Activated CD4-positive, alpha-beta memory T cell treated with anti-CD3 and anti-CD28 coated beads for 36 hours (primary cell): Measurements from ENCODE around the gene TGFA. TPM values are rescaled to one million over a fixed set of nuclear protein-coding genes. Genes with fewer than 3 reads are reported as not detected.

Experiments
- CTCF ChIA-PET: fragments of 350-600 bp; sonication (Branson Sonifier 250); formaldehyde crosslinking; loops from one replicate; lab custom pipeline; 2021; ENCODE audit warnings: antibody characterized with exemption, inconsistent platforms; lab: Charles Lee
- POLR2A ChIA-PET: fragments of 350-600 bp; sonication (Branson Sonifier 250); formaldehyde crosslinking; loops from one replicate; lab custom pipeline; 2021; ENCODE audit warnings: antibody characterized with exemption; lab: Charles Lee
- DNase-seq: peaks from one replicate; pipeline ENCODE4 v3.0.0-alpha.2; 2020
- H3K27ac Mint-ChIP-seq: one replicate; pipeline ENCODE4 v1.8.0; 2021; ENCODE audit warnings: mixed read lengths
- H3K27me3 Mint-ChIP-seq: one replicate; pipeline ENCODE4 v1.8.0; 2021; ENCODE audit warnings: mixed read lengths
- H3K36me3 Mint-ChIP-seq: one replicate; pipeline ENCODE4 v1.8.0; 2021; ENCODE audit warnings: mixed read lengths
- H3K4me1 Mint-ChIP-seq: one replicate; pipeline ENCODE4 v1.8.0; 2021; ENCODE audit warnings: low read depth, mixed read lengths
- H3K4me3 Mint-ChIP-seq: one replicate; pipeline ENCODE4 v1.8.0; 2021; ENCODE audit warnings: mild to moderate bottlenecking, mixed read lengths
- H3K9me3 Mint-ChIP-seq: one replicate; pipeline ENCODE4 v1.8.0; 2021; ENCODE audit warnings: mixed read lengths
- intact Hi-C: fragments of 100-400 bp; cut with micrococcal nuclease; formaldehyde crosslinking; loops from one replicate; pipeline ENCODE4 v1.15.1; 2023
- total RNA-seq, 2 experiments: library from RNA; stranded (reverse); gene quantifications; one replicate each; pipeline ENCODE4 v1.2.3, GENCODE V29; 2021

The TGFA gene
- total RNA-seq, 2 experiments from 2014 or later = 0.50 to 0.58 TPM

- Mint-ChIP-seq H3K36me3 (no peaks in the 10 kb centered on the region), H3K27me3 (peaks cover 16% of the 10 kb centered on the region), H3K9me3 (no peaks in the 10 kb centered on the region), H3K27ac (no peak overlapping the region), H3K4me1 (peaks cover 20% of the 10 kb centered on the region), H3K4me3 (no peak overlapping the region)
- ChIA-PET POLR2A (no interaction called here), CTCF (interaction anchor here (2.4 kb wide), 1 partner anchor 66 kb away, joined by 8 read pairs; no protein-coding TSS in a partner anchor)
- DNase-seq = no peak
- intact Hi-C loops = loop anchor here (5.0 kb wide), 2 partner anchors 66 to 96 kb away; no protein-coding TSS in a partner anchor
These were observed 2.5 kb downstream of the TGFA start for GRCh38 chr2:70551167-70551566.

DNA sequence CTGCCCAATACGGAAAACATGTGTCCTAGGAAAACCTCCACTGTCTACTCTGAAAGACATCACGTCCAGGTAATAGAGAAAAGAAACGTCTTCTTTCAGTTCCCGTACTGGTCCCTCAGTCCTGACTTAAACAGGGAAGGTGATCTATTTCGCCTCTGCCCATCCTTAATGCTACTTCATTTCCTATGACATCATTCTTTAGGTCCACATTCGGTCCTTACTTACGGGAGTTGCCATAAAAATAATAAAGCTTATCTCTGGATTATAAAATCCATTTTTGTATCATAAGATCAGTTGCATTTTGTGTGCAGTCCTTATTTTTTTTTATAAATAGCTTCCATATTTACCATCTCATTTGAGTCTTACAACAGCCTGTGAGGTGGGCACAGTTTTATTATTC lies 3.7 kb downstream of the TGFA start:
- Mint-ChIP-seq H3K4me3 (no peak overlapping the region), H3K27me3 (peaks cover 16% of the 10 kb centered on the region), H3K27ac (no peak overlapping the region), H3K4me1 (peaks cover 19% of the 10 kb centered on the region), H3K36me3 (no peaks in the 10 kb centered on the region), H3K9me3 (no peaks in the 10 kb centered on the region)
- ChIA-PET POLR2A (no interaction called here), CTCF (no interaction called here)
- no peak for DNase-seq
- intact Hi-C loops = loop anchor here (5.0 kb wide), 2 partner anchors 67 to 97 kb away; no protein-coding TSS in a partner anchor

DNA sequence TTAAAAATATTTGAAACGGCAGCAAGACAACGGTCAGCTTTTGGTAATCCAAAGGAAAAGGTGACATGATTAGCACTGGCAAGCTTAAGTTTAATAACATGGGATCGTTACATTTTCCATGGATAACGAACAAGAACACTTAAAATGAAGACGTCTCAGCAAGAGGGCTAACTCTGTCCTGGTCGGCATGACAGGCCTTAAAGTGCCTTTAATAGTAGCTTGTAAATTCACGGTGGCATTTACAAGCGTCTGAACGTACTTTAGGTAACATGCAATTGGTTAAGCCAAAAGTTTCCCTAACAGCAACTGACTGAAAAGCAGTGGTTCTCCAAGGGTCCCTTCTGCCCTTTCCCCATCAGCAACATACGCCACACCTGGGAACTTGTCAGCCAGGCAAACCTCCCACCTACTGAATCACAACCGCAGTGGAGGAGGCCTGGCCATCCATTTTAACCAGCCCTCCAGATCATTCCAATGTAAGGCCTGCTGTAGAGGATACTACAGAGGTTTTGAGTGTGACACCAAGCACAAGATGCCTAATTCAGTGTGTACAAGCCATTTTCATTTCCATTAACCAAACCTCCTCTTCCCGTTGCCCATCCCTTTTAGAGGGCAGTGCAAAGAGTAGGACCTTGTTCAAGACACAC lies 4.4 kb downstream of the TGFA start:
- CTCF ChIA-PET = interaction anchor here (0.9 to 1.3 kb wide), 2 partner anchors 68 to 209 kb away, joined by 3 read pairs; no protein-coding TSS in a partner anchor
- peaks cover 16% of the 10 kb centered on the region for H3K27me3 Mint-ChIP-seq
- no peak overlapping the region for H3K27ac Mint-ChIP-seq
- H3K4me1 Mint-ChIP-seq = peaks cover 13% of the 10 kb centered on the region
- POLR2A ChIA-PET = no interaction called here
- no peak overlapping the region for H3K4me3 Mint-ChIP-seq
- H3K9me3 Mint-ChIP-seq = no peaks in the 10 kb centered on the region
- no peak for DNase-seq
- intact Hi-C loops = no loop called here
- H3K36me3 Mint-ChIP-seq = no peaks in the 10 kb centered on the region

DNA sequence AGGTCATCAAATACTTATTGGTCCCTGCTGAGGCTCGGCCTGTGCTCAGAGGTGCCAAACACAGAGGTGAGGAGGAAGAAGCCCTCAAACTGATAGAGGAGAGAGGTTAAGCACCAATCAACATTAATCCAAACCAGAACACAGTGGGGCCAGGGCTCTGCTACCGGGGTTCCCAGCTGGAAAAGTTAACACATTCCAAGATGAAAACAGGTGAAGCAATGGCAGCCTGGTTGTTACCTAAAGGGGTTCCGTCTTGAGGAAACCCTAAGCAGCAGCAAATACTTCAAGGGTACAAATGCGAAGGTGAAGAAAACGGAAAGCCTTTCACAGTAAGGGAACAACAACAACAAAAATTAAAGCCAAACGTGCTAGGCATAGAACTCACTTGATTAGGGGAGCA lies 5.4 kb downstream of the TGFA start:
- Mint-ChIP-seq H3K27ac (no peak overlapping the region), H3K4me1 (peaks cover 10% of the 10 kb centered on the region), H3K9me3 (no peaks in the 10 kb centered on the region), H3K27me3 (peaks cover 13% of the 10 kb centered on the region), H3K4me3 (no peak overlapping the region), H3K36me3 (no peaks in the 10 kb centered on the region)
- intact Hi-C loops = no loop called here
- no peak for DNase-seq
- ChIA-PET CTCF (interaction anchor here (1.3 kb wide), 1 partner anchor 69 kb away, joined by 3 read pairs; no protein-coding TSS in a partner anchor), POLR2A (no interaction called here)

- ChIA-PET CTCF (no interaction called here), POLR2A (no interaction called here)
- H3K27me3 Mint-ChIP-seq = peaks cover 2% of the 10 kb centered on the region
- no peak overlapping the region for H3K4me3 Mint-ChIP-seq
- H3K9me3 Mint-ChIP-seq = no peaks in the 10 kb centered on the region
- no peak for DNase-seq
- H3K4me1 Mint-ChIP-seq = no peaks in the 10 kb centered on the region
- no peaks in the 10 kb centered on the region for H3K36me3 Mint-ChIP-seq
- intact Hi-C loops = no loop called here
- no peak overlapping the region for H3K27ac Mint-ChIP-seq
These were observed 6.7 kb downstream of the TGFA start for GRCh38 chr2:70546885-70547284.

DNA sequence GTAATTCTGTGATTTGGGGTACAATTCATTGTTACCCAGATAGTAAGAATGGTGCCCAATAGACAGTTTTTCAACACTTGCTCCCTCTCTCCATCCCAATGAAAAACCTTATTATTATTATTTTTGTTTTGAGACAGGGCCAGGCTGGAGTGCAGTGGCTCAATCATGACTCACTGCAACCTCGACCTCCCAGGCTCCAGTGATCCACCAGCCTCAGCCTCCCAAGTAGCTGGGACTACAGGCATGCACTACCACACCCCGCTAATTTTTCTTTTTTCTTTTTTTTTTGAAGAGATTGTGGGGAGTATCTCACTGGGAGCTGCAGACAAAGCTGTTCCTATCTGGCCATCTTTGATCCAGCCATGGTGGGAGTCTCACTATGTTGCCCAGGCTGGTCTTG lies 7.2 kb downstream of the TGFA start:
- intact Hi-C loops = no loop called here
- ChIA-PET CTCF (no interaction called here), POLR2A (no interaction called here)

DNA sequence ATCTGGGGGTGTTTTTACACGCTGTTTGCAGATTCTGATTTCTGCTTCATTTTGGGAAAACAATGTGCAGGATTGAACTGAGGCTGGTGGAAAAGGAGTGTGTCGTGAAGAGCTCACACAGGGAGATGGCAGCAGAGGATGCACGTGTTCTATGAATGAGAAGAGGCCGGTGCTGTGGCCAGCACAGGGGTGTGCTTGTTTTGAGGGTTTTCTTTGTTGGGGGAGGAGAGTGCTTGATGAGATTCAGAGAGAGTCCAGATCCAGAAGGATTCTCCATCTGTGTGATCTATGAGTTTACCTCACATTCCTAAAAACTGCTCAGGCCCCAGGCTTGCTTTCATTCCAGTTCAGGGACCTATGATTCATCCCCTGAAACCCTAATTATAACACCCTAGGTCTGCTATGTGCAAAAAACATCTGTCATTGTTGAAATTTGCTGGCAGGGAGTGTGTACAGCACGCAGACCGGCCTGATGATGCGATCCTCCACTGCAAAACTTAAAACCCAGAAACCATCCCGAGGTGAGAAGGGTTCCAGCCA lies 12.1 kb downstream of the TGFA start:
- CTCF ChIA-PET = no interaction called here
- intact Hi-C loops = no loop called here
- peaks cover under 1% of the 10 kb centered on the region for H3K9me3 Mint-ChIP-seq
- no peaks in the 10 kb centered on the region for H3K4me1 Mint-ChIP-seq
- no peak overlapping the region for H3K27ac Mint-ChIP-seq
- H3K27me3 Mint-ChIP-seq = peaks cover 3% of the 10 kb centered on the region
- POLR2A ChIA-PET = no interaction called here
- H3K4me3 Mint-ChIP-seq = no peak overlapping the region
- no peak for DNase-seq
- peaks cover 2% of the 10 kb centered on the region for H3K36me3 Mint-ChIP-seq

More for the DNA sequence above, 7.2 kb downstream of the TGFA start:
- Mint-ChIP-seq H3K9me3 (no peaks in the 10 kb centered on the region), H3K36me3 (no peaks in the 10 kb centered on the region), H3K4me1 (no peaks in the 10 kb centered on the region), H3K27ac (no peak overlapping the region), H3K4me3 (no peak overlapping the region), H3K27me3 (peaks cover under 1% of the 10 kb centered on the region)
- no peak for DNase-seq

DNA sequence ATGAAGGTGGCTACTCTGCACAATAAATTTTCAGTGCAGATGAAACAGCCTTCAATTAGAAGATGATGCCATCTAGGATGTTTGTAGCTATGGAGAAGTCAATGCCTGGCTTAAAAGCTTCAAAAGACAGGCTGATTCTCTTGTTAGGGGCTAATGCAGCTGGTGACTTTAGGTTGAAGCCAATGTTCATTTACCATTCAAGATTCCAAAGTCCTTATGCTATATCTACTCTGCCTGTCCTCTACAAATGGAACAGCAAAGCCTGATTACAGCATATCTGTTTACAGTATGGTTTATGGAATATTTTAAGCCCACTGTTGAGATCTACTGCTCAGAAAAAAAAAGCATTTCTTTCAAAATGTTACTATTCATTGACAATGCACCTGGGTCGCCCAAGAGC lies 15.8 kb downstream of the TGFA start:
- no peak for DNase-seq
- H3K4me1 Mint-ChIP-seq = no peaks in the 10 kb centered on the region
- H3K36me3 Mint-ChIP-seq = peaks cover 8% of the 10 kb centered on the region
- H3K9me3 Mint-ChIP-seq = peaks cover 9% of the 10 kb centered on the region
- no peak overlapping the region for H3K4me3 Mint-ChIP-seq
- ChIA-PET CTCF (interaction anchor here (0.9 kb wide), 1 partner anchor 80 kb away, joined by 3 read pairs; no protein-coding TSS in a partner anchor), POLR2A (no interaction called here)
- H3K27ac Mint-ChIP-seq = no peak overlapping the region
- H3K27me3 Mint-ChIP-seq = peaks cover 5% of the 10 kb centered on the region
- intact Hi-C loops = no loop called here

GRCh38 chr2:70536517-70537055 lies 17.0 kb downstream of the TGFA start:
- intact Hi-C loops = no loop called here
- Mint-ChIP-seq H3K4me1 (no peaks in the 10 kb centered on the region), H3K36me3 (peaks cover 8% of the 10 kb centered on the region), H3K9me3 (peaks cover 9% of the 10 kb centered on the region), H3K27me3 (peaks cover 5% of the 10 kb centered on the region), H3K27ac (no peak overlapping the region), H3K4me3 (no peak overlapping the region)
- no peak for DNase-seq
- CTCF ChIA-PET = interaction anchor here (1.0 kb wide), 1 partner anchor 110 kb away, joined by 3 read pairs; no protein-coding TSS in a partner anchor
- POLR2A ChIA-PET = no interaction called here

- Mint-ChIP-seq H3K9me3 (peaks cover 9% of the 10 kb centered on the region), H3K27ac (no peak overlapping the region), H3K4me1 (no peaks in the 10 kb centered on the region), H3K27me3 (peaks cover 4% of the 10 kb centered on the region), H3K4me3 (no peak overlapping the region), H3K36me3 (peaks cover 8% of the 10 kb centered on the region)
- CTCF ChIA-PET = no interaction called here
- DNase-seq = no peak
- intact Hi-C loops = no loop called here
- POLR2A ChIA-PET = no interaction called here
These were observed 18.1 kb downstream of the TGFA start for GRCh38 chr2:70535573-70535972.

GRCh38 chr2:70534183-70534836 lies 19.3 kb downstream of the TGFA start:
- Mint-ChIP-seq H3K4me3 (no peak overlapping the region), H3K36me3 (peaks cover 8% of the 10 kb centered on the region), H3K27ac (no peak overlapping the region), H3K4me1 (no peaks in the 10 kb centered on the region), H3K9me3 (peaks cover 9% of the 10 kb centered on the region), H3K27me3 (peaks cover 4% of the 10 kb centered on the region)
- ChIA-PET CTCF (no interaction called here), POLR2A (no interaction called here)
- intact Hi-C loops = no loop called here
- no peak for DNase-seq

- H3K27ac Mint-ChIP-seq = no peak overlapping the region
- CTCF ChIA-PET = no interaction called here
- no peak overlapping the region for H3K4me3 Mint-ChIP-seq
These were observed 21.2 kb downstream of the TGFA start for GRCh38 chr2:70532244-70532935.

More at GRCh38 chr2:70532244-70532935, 21.2 kb downstream of the TGFA start:
- Mint-ChIP-seq H3K4me1 (no peaks in the 10 kb centered on the region), H3K27me3 (peaks cover 2% of the 10 kb centered on the region), H3K9me3 (peaks cover 9% of the 10 kb centered on the region), H3K36me3 (peaks cover 6% of the 10 kb centered on the region)
- DNase-seq = no peak
- POLR2A ChIA-PET = no interaction called here
- intact Hi-C loops = no loop called here
